BJ (cell line): ENCODE data around the gene PPP1R3G. TPM values are rescaled to one million over a fixed set of nuclear protein-coding genes. Genes with fewer than 3 reads are reported as not detected.

Experiments
- CTCF ChIA-PET: fragments of 350-600 bp; formaldehyde crosslinking; extraction: SDS; loops from one replicate; lab custom pipeline; 2021; ENCODE audit warnings: antibody characterized with exemption, inconsistent platforms; lab: Yijun Ruan, JAX
- POLR2A ChIA-PET: fragments of 300-600 bp; sonication (Branson Sonifier 250); formaldehyde crosslinking; extraction: SDS; loops from one replicate; lab custom pipeline; 2021; ENCODE audit warnings: antibody characterized with exemption; lab: Charles Lee
- DNase-seq: peaks from one replicate; pipeline ENCODE4 v3.0.0-alpha.2; 2011; ENCODE audit warnings: low read depth
- H3K27me3 ChIP-seq: 2 replicates; pipeline ENCODE4 v1.6.0; 2011; ENCODE audit warnings: low read length; ENCODE audit not compliant: control insufficient read depth, insufficient read depth
- H3K36me3 ChIP-seq: 2 replicates; pipeline ENCODE4 v1.5.1; 2011; ENCODE audit warnings: low read length; ENCODE audit not compliant: control insufficient read depth, insufficient read depth
- H3K4me3 ChIP-seq: 2 replicates; pipeline ENCODE4 v1.5.1; 2011; ENCODE audit warnings: low read depth, mild to moderate bottlenecking, control low read depth, low read length
- polyA plus RNA-seq: library from polyadenylated mRNA; depleted of rRNA; stranded (reverse); fragments of >200 nt; gene quantifications from 2 replicates; pipeline ENCODE4 v1.2.3, GENCODE V29; 2011
- TF ChIP-seq, protein P1 (sequence below): IDR thresholded peaks from 2 replicates; pipeline ENCODE4 v1.5.1; 2011; ENCODE audit warnings: low read depth, mild to moderate bottlenecking, control low read depth, inconsistent platforms, low read length, moderate library complexity; ENCODE audit not compliant: insufficient read depth

The PPP1R3G gene
- polyA plus RNA-seq, 1 experiment = 0.50 TPM

GRCh38 chr6:5125152-5126006 is 40.2 kb downstream of the PPP1R3G start:
- ChIA-PET CTCF (interaction anchor here (1.1 to 1.3 kb wide), 3 partner anchors 12 to 254 kb away, joined by 3 to 6 read pairs (median 4); no protein-coding TSS in a partner anchor), POLR2A (no interaction called here)
- Histone ChIP-seq H3K36me3 (no peaks in the 10 kb centered on the region), H3K4me3 (no peak overlapping the region), H3K27me3 (no peaks in the 10 kb centered on the region)
- TF ChIP-seq, protein P1, sequence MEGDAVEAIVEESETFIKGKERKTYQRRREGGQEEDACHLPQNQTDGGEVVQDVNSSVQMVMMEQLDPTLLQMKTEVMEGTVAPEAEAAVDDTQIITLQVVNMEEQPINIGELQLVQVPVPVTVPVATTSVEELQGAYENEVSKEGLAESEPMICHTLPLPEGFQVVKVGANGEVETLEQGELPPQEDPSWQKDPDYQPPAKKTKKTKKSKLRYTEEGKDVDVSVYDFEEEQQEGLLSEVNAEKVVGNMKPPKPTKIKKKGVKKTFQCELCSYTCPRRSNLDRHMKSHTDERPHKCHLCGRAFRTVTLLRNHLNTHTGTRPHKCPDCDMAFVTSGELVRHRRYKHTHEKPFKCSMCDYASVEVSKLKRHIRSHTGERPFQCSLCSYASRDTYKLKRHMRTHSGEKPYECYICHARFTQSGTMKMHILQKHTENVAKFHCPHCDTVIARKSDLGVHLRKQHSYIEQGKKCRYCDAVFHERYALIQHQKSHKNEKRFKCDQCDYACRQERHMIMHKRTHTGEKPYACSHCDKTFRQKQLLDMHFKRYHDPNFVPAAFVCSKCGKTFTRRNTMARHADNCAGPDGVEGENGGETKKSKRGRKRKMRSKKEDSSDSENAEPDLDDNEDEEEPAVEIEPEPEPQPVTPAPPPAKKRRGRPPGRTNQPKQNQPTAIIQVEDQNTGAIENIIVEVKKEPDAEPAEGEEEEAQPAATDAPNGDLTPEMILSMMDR = no peak
- DNase-seq = no peak

DNA sequence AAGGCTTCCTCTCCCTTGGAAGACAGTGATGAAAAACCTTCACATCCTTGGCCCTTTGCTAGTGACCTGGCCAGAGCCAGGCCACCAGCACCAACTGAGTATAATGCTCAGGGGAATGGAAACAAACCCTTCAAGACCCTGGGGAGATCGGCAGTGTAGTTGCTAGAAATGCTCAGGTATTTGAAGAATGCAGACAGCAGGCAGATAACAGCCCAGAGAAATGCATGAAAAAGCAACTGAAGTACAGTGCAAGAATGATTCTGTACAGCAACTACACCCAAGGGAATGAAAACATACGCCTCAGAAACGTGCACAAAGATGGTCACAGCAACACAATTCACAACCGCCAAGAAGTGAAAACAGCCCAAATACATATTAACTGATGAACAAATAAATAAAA is 41.1 kb downstream of the PPP1R3G start:
- no peak for DNase-seq
- ChIA-PET CTCF (interaction anchor here (1.3 kb wide), 1 partner anchor 253 kb away, joined by 4 read pairs; no protein-coding TSS in a partner anchor), POLR2A (no interaction called here)
- no peak overlapping the region for H3K4me3 ChIP-seq
- no peaks in the 10 kb centered on the region for H3K27me3 ChIP-seq
- no peaks in the 10 kb centered on the region for H3K36me3 ChIP-seq
- TF ChIP-seq, protein P1 = no peak

DNA sequence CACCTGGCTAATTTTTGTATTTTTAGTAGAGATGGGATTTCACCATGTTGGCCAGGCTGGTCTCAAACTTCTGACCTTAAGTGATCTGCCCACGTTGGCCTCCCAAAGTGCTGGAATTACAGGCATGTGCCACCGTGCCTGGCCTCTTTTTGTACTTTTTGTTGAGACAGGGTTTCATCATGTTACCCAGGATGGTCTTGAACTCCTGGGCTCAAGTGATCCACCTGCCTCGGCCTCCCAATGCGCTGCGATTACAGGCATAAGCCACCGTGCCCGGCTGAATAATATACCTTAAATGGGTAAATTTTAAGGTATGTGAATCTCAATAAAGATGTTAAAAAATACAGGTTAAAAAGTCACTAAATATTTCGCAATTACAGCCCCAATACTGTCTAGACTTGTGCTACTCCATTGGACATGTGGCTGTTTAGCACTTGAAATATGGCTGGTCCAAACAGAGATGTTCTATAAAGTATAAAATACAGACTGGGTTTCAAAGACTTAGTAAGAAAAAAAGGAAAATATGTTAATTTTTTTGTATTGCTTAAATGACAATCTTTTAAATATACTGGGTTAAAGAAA is 42.1 kb downstream of the PPP1R3G start:
- CTCF ChIA-PET = interaction anchor here (0.7 kb wide), 1 partner anchor 45 kb away, joined by 3 read pairs; no protein-coding TSS in a partner anchor
- no peak overlapping the region for H3K4me3 ChIP-seq
- POLR2A ChIA-PET = no interaction called here
- no peaks in the 10 kb centered on the region for H3K27me3 ChIP-seq
- DNase-seq = no peak
- TF ChIP-seq, protein P1 = no peak
- H3K36me3 ChIP-seq = no peaks in the 10 kb centered on the region

- no peaks in the 10 kb centered on the region for H3K27me3 ChIP-seq
- TF ChIP-seq, protein P1 = no peak
- H3K4me3 ChIP-seq = no peak overlapping the region
- CTCF ChIA-PET = interaction anchor here (1.3 kb wide), 1 partner anchor 13 kb away, joined by 3 read pairs; no protein-coding TSS in a partner anchor
- no peak for DNase-seq
- H3K36me3 ChIP-seq = no peaks in the 10 kb centered on the region
- POLR2A ChIA-PET = no interaction called here
Measured at GRCh38 chr6:5128351-5128750, 43.2 kb downstream of the PPP1R3G start.
